Liver (tissue), 3 donors: ENCODE results near the gene LMBR1L.
"Not testable (repeated sequence)": the region's sequence is repeated elsewhere in the genome, so short reads cannot be mapped to it uniquely, and the experiment has no call there.

Source experiments
- CTCF ChIP-seq: fragments of 150-350 bp; IDR thresholded peaks from 2 replicates; pipeline ENCODE4 v1.5.1; 2017; ENCODE audit warnings: improper control_type of control experiment, low read depth, low read length; ENCODE audit not compliant: missing input control
- EGR1 ChIP-seq, 2 donors: IDR thresholded peaks; 2 replicates each; pipeline ENCODE4 v1.6.1; 2016 to 2018; ENCODE audit warnings: antibody characterized with exemption in 2 of 2, low read depth in 2 of 2
- RAD21 ChIP-seq, 2 donors: IDR thresholded peaks; 2 replicates each; pipeline ENCODE4 v1.6.1; 2016; ENCODE audit warnings: antibody characterized with exemption in 2 of 2, mild to moderate bottlenecking in 2 of 2
- donor health status: healthy.
- donor health status: healthy.

- TF ChIP-seq CTCF; EGR1 (IDR thresholded peaks at IDR 0.05; ENCODE audit: low read depth in 2 of 2); RAD21 (IDR thresholded peaks at IDR 0.05): not testable (repeated sequence)
These were observed 26.4 kb upstream of the LMBR1L start for GRCh38 chr12:49136997-49137396.
